T-helper 17 cell (primary cell): ENCODE data around the gene INO80. TPM values are rescaled to one million over a fixed set of nuclear protein-coding genes. Genes with fewer than 3 reads are reported as not detected.
"Not testable (repeated sequence)": the region's sequence is repeated elsewhere in the genome, so short reads cannot be mapped to it uniquely, and the experiment has no call there.

Source experiments
- ATAC-seq: fragments of 150-1000 bp; cut with Tn5 transposase; 2 replicates; pipeline ENCODE4 v1.10.0; 2021; ENCODE audit warnings: mild to moderate bottlenecking, moderate library complexity
- DNase-seq, 3 donors: peaks; one replicate each; pipeline versions ENCODE4 v3.0.0 to v3.0.0-alpha.2; 2020 to 2021
- H3K9me3 ChIP-seq: one replicate; pipeline ENCODE4 v1.7.0; 2013; ENCODE audit warnings: low read length, mild to moderate bottlenecking; ENCODE audit not compliant: control insufficient read depth, poor library complexity, severe bottlenecking
- H3K27ac Mint-ChIP-seq: one replicate; pipeline ENCODE4 v1.8.0; 2022; ENCODE audit warnings: mild to moderate bottlenecking, moderate library complexity, mixed read lengths
- H3K27me3 Mint-ChIP-seq: one replicate; pipeline ENCODE4 v1.8.0; 2022; ENCODE audit warnings: mixed read lengths
- H3K36me3 Mint-ChIP-seq: one replicate; pipeline ENCODE4 v1.8.0; 2022; ENCODE audit warnings: low read depth, mixed read lengths
- H3K4me1 Mint-ChIP-seq: one replicate; pipeline ENCODE4 v1.8.0; 2022; ENCODE audit warnings: mild to moderate bottlenecking, mixed read lengths
- H3K4me3 Mint-ChIP-seq: one replicate; pipeline ENCODE4 v1.8.0; 2022; ENCODE audit warnings: mild to moderate bottlenecking, moderate library complexity, mixed read lengths
- total RNA-seq, 4 donors: library from RNA in 2 of 4; stranded (reverse) in 2 of 4; gene quantifications; one replicate each; pipeline ENCODE4 v1.2.3 and lab custom pipeline; 2022 to 2026

INO80 gene
- total RNA-seq, 2 donors from 2014 or later: 28.5 to 37.5 TPM

DNA sequence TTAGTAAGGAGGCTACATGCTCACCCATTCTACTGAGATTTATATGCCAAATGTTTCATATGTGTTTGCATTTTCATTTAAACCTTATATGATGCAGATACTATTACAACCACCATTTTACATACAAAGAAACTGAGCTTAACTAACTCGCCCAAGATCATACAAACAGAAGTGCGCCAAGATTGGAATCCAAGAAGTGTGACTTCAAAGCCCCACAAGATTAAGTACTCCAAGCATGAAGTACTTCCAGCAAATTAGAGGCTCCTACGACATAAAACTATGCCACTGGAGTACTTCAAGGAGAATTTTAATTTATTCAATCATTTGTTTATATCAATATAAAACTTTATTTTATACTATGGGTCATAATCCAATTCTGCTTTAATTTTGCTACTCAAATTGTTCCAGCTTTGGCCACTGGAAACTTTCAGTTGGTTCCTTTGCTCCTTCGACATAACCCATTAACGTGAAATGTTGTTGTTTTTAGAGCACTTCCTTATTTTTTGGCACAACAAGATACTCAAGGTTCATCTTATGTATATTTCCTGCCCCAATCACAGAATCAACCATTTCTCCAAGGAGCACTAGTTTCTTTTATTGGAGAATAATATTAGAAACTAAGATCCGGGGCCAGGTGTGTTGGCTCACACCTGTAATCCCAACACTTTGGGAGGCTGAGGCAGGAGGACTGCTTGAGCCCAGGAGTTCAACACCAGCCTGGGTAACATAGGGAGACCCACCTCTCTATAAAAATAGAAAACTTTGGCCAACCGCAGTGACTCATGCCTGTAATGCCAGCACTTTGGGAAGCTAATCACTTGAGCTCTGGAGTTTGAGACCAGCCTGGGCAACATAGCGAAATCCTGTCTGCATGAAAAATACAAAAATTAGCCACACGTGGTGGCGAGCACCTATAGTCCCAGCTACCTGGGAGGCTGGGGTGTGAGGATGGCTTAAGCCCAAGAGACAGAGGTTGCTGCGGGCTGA is 10.4 kb downstream of the INO80 start:
- H3K4me3 Mint-ChIP-seq: no peak overlapping the region
- H3K4me1 Mint-ChIP-seq: peaks cover 20% of the 10 kb centered on the region
- no peaks in the 10 kb centered on the region for H3K9me3 ChIP-seq
- H3K36me3 Mint-ChIP-seq: no peaks in the 10 kb centered on the region
- no peak overlapping the region for H3K27ac Mint-ChIP-seq
- ATAC-seq (no peak), DNase-seq (no peak)
- no peaks in the 10 kb centered on the region for H3K27me3 Mint-ChIP-seq

DNA sequence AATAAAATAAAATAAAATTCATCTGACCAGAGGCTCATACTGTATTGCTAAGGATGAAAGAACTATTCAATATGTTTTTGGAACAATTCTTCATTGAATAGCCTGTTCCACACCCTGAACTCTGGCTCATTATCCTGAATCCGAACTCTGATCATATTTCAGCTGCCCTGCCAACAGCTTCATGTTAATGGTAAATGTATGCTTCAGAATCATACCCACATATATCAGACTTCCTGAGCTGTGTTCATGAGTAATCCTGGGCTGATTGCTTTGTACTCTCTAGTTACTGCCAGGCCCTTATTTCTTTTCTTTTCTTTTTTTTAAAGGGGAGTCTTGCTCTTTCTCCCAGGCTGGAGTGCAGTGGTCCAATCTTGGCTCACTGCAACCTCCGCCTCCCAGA is 11.8 kb downstream of the INO80 start:
- no peak for DNase-seq
- ATAC-seq: no peak
- no peaks in the 10 kb centered on the region for H3K27me3 Mint-ChIP-seq
- no peak overlapping the region for H3K4me3 Mint-ChIP-seq
- no peak overlapping the region for H3K27ac Mint-ChIP-seq
- no peaks in the 10 kb centered on the region for H3K9me3 ChIP-seq
- H3K4me1 Mint-ChIP-seq: peaks cover 20% of the 10 kb centered on the region
- H3K36me3 Mint-ChIP-seq: no peaks in the 10 kb centered on the region

DNA sequence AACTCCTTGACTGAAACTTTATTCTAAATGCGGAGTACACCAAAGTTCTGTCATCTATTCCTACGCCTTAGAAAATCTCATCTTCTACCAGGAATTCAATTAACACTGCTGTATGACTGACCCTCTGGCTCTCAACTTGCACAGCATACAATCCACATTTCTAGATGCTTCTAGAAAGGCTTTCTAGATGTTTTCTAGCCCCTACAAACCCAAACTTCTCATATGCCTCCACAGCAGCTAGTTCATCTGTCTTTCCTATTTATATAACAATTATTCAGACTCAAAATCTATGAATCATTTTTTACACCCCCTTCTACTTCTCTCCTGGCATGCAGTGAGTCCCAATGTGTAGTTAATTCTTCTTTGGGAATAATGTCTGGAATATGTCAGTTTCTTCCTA is 13.2 kb downstream of the INO80 start:
- Mint-ChIP-seq H3K27ac (no peak overlapping the region), H3K27me3 (no peaks in the 10 kb centered on the region), H3K4me1 (peaks cover 14% of the 10 kb centered on the region), H3K36me3 (no peaks in the 10 kb centered on the region), H3K4me3 (no peak overlapping the region)
- no peaks in the 10 kb centered on the region for H3K9me3 ChIP-seq
- ATAC-seq (no peak), DNase-seq (no peak)

DNA sequence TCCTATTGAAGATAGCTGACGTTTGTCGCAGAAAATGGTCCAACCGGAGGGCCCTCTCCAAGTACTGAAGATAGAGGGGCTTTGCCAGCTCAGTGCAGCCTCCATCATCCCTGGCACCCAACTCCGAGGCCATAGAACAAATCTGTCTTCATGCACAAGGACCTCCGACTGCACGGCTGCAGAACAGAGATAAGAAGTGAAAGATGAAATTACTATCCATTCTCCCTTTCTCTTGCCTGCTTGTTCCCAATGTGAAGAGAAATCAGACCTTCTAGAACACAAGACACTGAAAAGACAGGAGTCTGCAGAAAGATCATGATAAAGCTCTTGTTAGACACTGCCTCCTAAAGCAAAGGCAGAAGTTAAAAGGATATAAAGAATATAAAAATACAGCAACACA is 19.9 kb downstream of the INO80 start:
- no peak overlapping the region for H3K27ac Mint-ChIP-seq
- no peak overlapping the region for H3K4me3 Mint-ChIP-seq
- no peaks in the 10 kb centered on the region for H3K9me3 ChIP-seq
- peaks cover 9% of the 10 kb centered on the region for H3K4me1 Mint-ChIP-seq
- no peak for ATAC-seq
- peaks cover 7% of the 10 kb centered on the region for H3K36me3 Mint-ChIP-seq
- no peaks in the 10 kb centered on the region for H3K27me3 Mint-ChIP-seq
- no peak for DNase-seq

DNA sequence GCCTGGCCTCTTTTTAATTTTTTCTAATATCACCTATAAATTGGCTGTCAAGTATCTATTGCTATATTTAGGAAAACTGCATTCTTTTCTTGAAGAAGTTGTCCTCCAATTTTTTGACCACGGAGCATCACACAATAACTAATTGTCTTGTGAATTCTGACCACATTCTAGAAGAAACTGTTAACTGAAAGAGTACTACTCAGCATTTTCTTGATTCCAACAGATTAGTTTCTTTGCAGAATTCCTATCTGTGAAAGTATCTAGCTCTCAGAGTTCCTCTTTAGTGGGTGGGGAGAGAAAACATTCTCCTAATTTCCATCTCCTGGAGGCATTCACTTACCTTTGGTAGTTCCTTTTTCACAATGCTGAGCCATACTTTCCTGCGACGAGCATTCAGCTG is 31.1 kb downstream of the INO80 start:
- Mint-ChIP-seq H3K36me3 (peaks cover 13% of the 10 kb centered on the region), H3K4me1 (peaks cover 2% of the 10 kb centered on the region)
- no peak for ATAC-seq

DNA sequence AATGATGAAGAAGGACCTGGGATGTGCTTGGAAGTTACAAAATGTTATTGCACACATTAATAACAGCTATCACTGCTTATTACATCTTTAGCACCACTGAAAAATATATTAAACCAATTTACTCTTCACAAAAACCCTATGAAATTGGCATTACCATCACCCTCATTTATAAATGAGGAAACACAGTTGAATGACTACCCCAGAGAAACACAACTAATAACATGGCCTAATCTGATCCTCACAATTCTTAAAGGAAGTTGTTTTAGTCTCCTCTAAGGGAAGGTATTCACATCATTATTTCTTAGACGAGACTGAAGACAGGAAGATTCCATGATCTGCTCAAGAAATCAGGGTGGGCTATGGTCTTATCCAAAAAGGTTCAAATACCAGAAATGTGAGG is 35.9 kb downstream of the INO80 start:
- ATAC-seq (no peak), DNase-seq (no peak)
- H3K36me3 Mint-ChIP-seq: peaks cover 14% of the 10 kb centered on the region
- H3K4me3 Mint-ChIP-seq: no peak overlapping the region
- no peaks in the 10 kb centered on the region for H3K9me3 ChIP-seq
- peak overlapping the region; percentile 34 for H3K27ac Mint-ChIP-seq
- H3K27me3 Mint-ChIP-seq: no peaks in the 10 kb centered on the region
- H3K4me1 Mint-ChIP-seq: no peaks in the 10 kb centered on the region

More for the DNA sequence above, 31.1 kb downstream of the INO80 start:
- no peaks in the 10 kb centered on the region for H3K9me3 ChIP-seq
- no peak overlapping the region for H3K4me3 Mint-ChIP-seq
- no peak overlapping the region for H3K27ac Mint-ChIP-seq
- no peaks in the 10 kb centered on the region for H3K27me3 Mint-ChIP-seq
- DNase-seq: no peak

DNA sequence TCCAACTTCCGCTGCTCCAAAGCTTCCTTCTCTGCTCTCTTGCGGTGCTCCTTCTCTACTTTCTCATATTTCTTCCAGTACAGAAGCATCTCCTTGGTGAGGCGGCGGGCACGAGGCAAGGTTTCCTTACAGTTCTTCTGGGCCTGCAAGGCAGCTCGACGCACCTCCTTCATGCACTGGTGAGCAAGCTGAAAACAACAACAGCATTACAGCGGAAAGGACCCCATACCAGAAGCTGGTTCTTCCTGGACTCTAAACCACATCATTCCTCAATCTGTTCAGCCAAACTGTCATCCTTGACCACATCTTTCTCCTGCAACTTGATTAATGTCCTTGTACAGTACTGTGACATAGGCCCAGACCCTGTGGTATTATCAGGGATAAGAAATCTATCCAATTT is 36.4 kb downstream of the INO80 start:
- H3K36me3 Mint-ChIP-seq: peaks cover 14% of the 10 kb centered on the region
- no peaks in the 10 kb centered on the region for H3K27me3 Mint-ChIP-seq
- H3K4me1 Mint-ChIP-seq: no peaks in the 10 kb centered on the region

DNA sequence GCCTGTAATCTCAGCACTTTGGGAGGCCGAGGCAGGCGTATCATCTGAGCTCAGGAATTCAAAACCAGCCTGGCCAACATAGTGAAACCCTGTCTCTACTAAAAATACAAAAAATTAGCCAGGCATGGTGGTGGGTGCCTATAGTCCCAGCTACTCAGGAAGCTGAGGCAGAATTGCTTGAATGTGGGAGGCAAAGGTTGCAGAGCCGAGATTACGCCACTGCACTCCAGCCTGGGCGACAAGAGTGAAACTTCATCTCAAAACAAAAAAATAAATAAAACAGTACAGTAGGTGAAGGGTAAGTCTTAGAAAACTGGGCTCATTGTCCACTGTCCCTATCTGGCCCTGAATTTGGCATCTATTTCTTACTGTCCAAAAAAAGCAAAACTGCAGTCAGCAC is 37.2 kb downstream of the INO80 start:
- not testable (repeated sequence) for H3K4me1 Mint-ChIP-seq, H3K27me3 Mint-ChIP-seq, H3K4me3 Mint-ChIP-seq, DNase-seq, ATAC-seq, H3K9me3 ChIP-seq
- peak overlapping the region; percentile 60 for H3K27ac Mint-ChIP-seq
- peaks cover 18% of the 10 kb centered on the region for H3K36me3 Mint-ChIP-seq

More for the DNA sequence above, 36.4 kb downstream of the INO80 start:
- DNase-seq (no peak), ATAC-seq (no peak)
- no peaks in the 10 kb centered on the region for H3K9me3 ChIP-seq
- Mint-ChIP-seq H3K4me3 (no peak overlapping the region), H3K27ac (peak overlapping the region; percentile 34)

DNA sequence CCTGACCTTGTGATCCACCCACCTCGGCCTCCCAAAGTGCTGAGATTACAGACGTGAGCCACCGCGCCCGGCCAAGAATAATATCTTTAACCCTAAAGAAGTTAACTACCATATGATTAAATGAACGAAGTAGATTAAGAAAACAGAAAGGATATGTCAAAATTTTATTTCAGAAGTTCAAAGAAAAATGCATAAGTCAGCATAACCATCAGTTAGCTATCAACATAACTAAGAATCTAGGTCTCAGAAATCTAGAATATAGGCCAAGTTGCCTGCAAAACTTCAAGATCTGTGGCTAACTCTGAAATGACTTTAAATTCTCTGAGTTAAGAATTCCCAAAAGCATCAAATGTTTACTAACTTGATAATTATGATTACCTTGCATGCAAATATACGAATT is 38.0 kb downstream of the INO80 start:
- Mint-ChIP-seq H3K4me3 (no peak overlapping the region), H3K4me1 (no peaks in the 10 kb centered on the region), H3K27me3 (no peaks in the 10 kb centered on the region), H3K27ac (peak overlapping the region; percentile 62), H3K36me3 (peaks cover 20% of the 10 kb centered on the region)
- ATAC-seq (no peak), DNase-seq (no peak)
- no peaks in the 10 kb centered on the region for H3K9me3 ChIP-seq

DNA sequence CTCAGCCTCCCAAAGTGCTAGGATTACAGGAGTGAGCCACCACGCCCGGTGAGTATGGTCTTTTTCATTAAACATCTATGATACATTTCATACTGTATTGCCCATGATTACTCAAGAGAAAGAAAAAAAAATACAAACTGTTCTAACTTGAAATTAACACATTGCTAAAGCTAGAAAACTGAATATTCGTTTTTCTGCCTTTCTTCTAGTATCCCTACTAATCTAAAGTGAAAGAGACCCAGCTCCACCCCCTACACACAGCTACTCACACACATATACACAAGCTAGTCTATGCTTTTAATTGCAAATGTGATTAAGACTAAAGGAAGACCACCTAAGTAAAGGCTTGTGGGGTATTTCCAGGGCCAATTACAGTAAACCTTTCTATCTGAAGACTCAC is 43.1 kb downstream of the INO80 start:
- H3K36me3 Mint-ChIP-seq: peaks cover 10% of the 10 kb centered on the region
- ATAC-seq: no peak
- no peaks in the 10 kb centered on the region for H3K27me3 Mint-ChIP-seq

DNA sequence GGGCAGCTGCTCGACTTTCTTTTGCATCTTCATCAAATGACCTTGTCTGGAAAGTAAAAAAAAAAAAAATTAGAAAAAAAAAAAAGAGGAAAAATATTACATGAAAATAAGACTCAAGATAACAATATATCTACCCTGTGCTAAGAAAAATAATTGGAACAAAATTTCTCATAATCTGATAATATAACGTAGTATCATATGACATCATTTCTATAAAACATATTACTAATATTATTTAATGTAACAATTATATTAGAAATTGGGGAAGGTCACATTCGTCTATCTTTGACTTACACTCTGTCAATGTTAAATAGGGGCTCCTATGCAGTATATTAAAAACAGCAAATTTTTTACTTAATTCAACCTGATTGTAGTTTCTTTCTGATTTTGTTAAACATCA is 44.1 kb downstream of the INO80 start:
- DNase-seq: no peak
- no peaks in the 10 kb centered on the region for H3K9me3 ChIP-seq
- peaks cover 5% of the 10 kb centered on the region for H3K4me1 Mint-ChIP-seq
- H3K36me3 Mint-ChIP-seq: peaks cover 18% of the 10 kb centered on the region
- ATAC-seq: no peak
- no peak overlapping the region for H3K27ac Mint-ChIP-seq
- H3K27me3 Mint-ChIP-seq: no peaks in the 10 kb centered on the region
- H3K4me3 Mint-ChIP-seq: no peak overlapping the region

More for the DNA sequence above, 43.1 kb downstream of the INO80 start:
- Mint-ChIP-seq H3K27ac (no peak overlapping the region), H3K4me1 (no peaks in the 10 kb centered on the region), H3K4me3 (no peak overlapping the region)
- DNase-seq: no peak
- H3K9me3 ChIP-seq: no peaks in the 10 kb centered on the region

DNA sequence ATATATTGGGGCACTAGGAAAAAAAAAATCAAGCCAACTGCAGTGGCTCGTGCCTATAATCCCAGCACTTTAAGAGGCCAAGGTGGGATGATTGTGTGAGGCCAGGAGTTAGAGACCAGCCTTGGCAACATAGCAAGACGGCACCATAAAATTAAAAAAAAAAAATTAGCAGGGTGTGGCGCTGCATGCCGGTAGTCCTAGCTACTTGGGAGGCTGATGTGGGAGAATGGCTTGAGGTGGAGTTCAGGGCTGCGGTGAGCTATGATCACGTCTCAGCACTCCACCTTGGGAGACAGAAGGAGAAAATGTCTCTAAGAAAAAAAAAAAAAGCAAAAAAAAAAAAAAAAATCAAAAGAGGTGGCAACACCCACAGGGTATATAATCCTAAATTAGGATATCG is 49.6 kb downstream of the INO80 start:
- ATAC-seq: no peak
- Mint-ChIP-seq H3K4me1 (peaks cover 5% of the 10 kb centered on the region), H3K27me3 (no peaks in the 10 kb centered on the region), H3K4me3 (no peak overlapping the region), H3K27ac (no peak overlapping the region), H3K36me3 (peaks cover 12% of the 10 kb centered on the region)
- no peaks in the 10 kb centered on the region for H3K9me3 ChIP-seq
- no peak for DNase-seq

DNA sequence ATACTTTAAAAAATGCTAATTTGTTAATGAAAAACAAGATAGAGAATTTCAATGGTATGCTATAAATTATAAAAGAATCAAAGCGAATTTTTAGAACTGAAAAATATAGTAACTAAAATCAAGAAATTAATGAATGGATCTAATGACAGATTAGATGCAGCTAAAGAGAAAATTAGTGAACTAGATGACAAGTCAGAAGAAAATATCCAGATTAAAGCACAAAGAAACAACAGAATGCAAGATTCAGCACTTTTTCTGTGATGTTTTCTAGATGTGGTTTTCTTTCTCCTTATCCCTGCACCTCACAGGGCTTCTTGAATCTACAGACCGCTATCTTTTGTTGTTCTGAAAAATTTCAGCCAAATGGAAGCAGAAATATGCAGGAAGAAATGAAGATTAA is 54.4 kb downstream of the INO80 start:
- Mint-ChIP-seq H3K36me3 (peaks cover 5% of the 10 kb centered on the region), H3K27me3 (no peaks in the 10 kb centered on the region), H3K4me3 (no peak overlapping the region), H3K27ac (no peak overlapping the region), H3K4me1 (no peaks in the 10 kb centered on the region)
- H3K9me3 ChIP-seq: no peaks in the 10 kb centered on the region
- DNase-seq: no peak
- ATAC-seq: no peak

DNA sequence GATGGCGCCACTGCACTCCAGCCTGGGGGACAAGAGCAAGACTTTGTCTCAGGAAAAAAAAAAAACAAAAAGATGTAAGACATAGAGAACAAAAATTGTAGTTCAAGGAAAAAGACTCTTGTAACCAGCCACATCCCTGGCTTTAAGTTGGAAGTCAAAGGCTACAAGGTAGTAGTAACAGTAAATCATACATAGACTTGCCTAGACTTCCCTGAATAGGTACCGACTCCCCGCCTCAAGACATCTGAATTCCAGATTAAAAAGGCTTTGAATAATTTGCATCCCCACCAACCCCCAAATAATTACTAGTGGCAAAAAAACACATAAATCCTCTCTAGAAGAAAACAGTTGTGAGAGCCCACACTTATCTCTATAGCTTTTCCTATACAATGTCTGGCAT is 55.6 kb downstream of the INO80 start:
- Mint-ChIP-seq H3K27me3 (no peaks in the 10 kb centered on the region), H3K27ac (no peak overlapping the region), H3K36me3 (peaks cover 7% of the 10 kb centered on the region), H3K4me3 (no peak overlapping the region), H3K4me1 (no peaks in the 10 kb centered on the region)
- DNase-seq (no peak), ATAC-seq (no peak)
- no peaks in the 10 kb centered on the region for H3K9me3 ChIP-seq
